Measurements from ENCODE around the gene LNP1. TPM values are rescaled to one million over a fixed set of nuclear protein-coding genes. Genes with fewer than 3 reads are reported as not detected.

Gene LNP1
- total RNA-seq, 6 donors from 2014 or later: 1.4 to 5.2 (median 2.1) TPM

- TF ChIP-seq CTCF (IDR thresholded peaks at IDR 0.05) (no peak), EP300 (IDR thresholded peaks at IDR 0.05) (no peak), POLR2AphosphoS5 (IDR thresholded peaks at IDR 0.05) (no peak), POLR2A (IDR thresholded peaks at IDR 0.05) (no peak)
- no peaks in the 10 kb centered on the region for H3K27me3 ChIP-seq
- no peaks in the 10 kb centered on the region for H3K4me1 ChIP-seq
- no peak overlapping the region for H3K27ac ChIP-seq
- H3K36me3 ChIP-seq: no peaks in the 10 kb centered on the region
- H3K9me3 ChIP-seq: no peaks in the 10 kb centered on the region
- WGBS, 2 donors: 86 to 92% methylated on average over 2 of the region's 2 CpGs
- DNase-seq: no peak
- H3K4me3 ChIP-seq: no peak overlapping the region
- ATAC-seq (ENCODE audit: low FRiP score in 2 of 2): no peak
Observed at GRCh38 chr3:100424261-100424660, 22.9 kb downstream of the LNP1 start.

- Histone ChIP-seq H3K9me3 (no peaks in the 10 kb centered on the region), H3K36me3 (no peaks in the 10 kb centered on the region), H3K27me3 (no peaks in the 10 kb centered on the region), H3K4me3 (no peak overlapping the region), H3K4me1 (no peaks in the 10 kb centered on the region), H3K27ac (no peak overlapping the region)
- DNase-seq (no peak), ATAC-seq (ENCODE audit: low FRiP score in 2 of 2) (no peak)
- TF ChIP-seq EP300 (IDR thresholded peaks at IDR 0.05): no peak
- 62 to 65% methylated on average over 1 of the region's 1 CpG for WGBS, 2 donors
Observed at GRCh38 chr3:100425316-100425715, 24.0 kb downstream of the LNP1 start.

GRCh38 chr3:100426067-100426682 is 24.8 kb downstream of the LNP1 start:
- H3K27me3 ChIP-seq: no peaks in the 10 kb centered on the region
- H3K36me3 ChIP-seq: no peaks in the 10 kb centered on the region
- no peak overlapping the region for H3K27ac ChIP-seq
- no peak for ATAC-seq (ENCODE audit: low FRiP score in 2 of 2)
- DNase-seq: no peak
- no peak overlapping the region for H3K4me3 ChIP-seq
- H3K4me1 ChIP-seq: no peaks in the 10 kb centered on the region
- WGBS, 2 donors: 69 to 73% methylated on average over 8 of the region's 8 CpGs
- TF ChIP-seq EP300 (IDR thresholded peaks at IDR 0.05) (no peak), POLR2A (IDR thresholded peaks at IDR 0.05) (no peak)
- H3K9me3 ChIP-seq: no peaks in the 10 kb centered on the region

- H3K36me3 ChIP-seq: no peaks in the 10 kb centered on the region
- DNase-seq: no peak
- H3K9me3 ChIP-seq: no peaks in the 10 kb centered on the region
- no peak overlapping the region for H3K27ac ChIP-seq
- TF ChIP-seq POLR2AphosphoS5 (IDR thresholded peaks at IDR 0.05) (no peak), CTCF (IDR thresholded peaks at IDR 0.05) (no peak), POLR2A (IDR thresholded peaks at IDR 0.05) (no peak), EP300 (IDR thresholded peaks at IDR 0.05) (no peak)
- no peaks in the 10 kb centered on the region for H3K4me1 ChIP-seq
- WGBS, 2 donors: 38% methylated on average over 2 of the region's 2 CpGs
- no peak overlapping the region for H3K4me3 ChIP-seq
- H3K27me3 ChIP-seq: no peaks in the 10 kb centered on the region
- no peak for ATAC-seq (ENCODE audit: low FRiP score in 2 of 2)
Observed at GRCh38 chr3:100427699-100428098, 26.4 kb downstream of the LNP1 start.

GRCh38 chr3:100429187-100429716 is 27.9 kb downstream of the LNP1 start:
- Histone ChIP-seq H3K27me3 (no peaks in the 10 kb centered on the region), H3K27ac (no peak overlapping the region), H3K9me3 (no peaks in the 10 kb centered on the region), H3K4me3 (peak overlapping the region in 3 of 4 donors; percentile 1 to 17 (median 14)), H3K36me3 (no peaks in the 10 kb centered on the region), H3K4me1 (no peaks in the 10 kb centered on the region)
- 86 to 89% methylated on average over 2 of the region's 2 CpGs for WGBS, 2 donors
- ATAC-seq (ENCODE audit: low FRiP score in 2 of 2): no peak
- TF ChIP-seq POLR2AphosphoS5 (IDR thresholded peaks at IDR 0.05) (no peak), EP300 (IDR thresholded peaks at IDR 0.05) (no peak), CTCF (IDR thresholded peaks at IDR 0.05) (no peak), POLR2A (IDR thresholded peaks at IDR 0.05) (no peak)
- DNase-seq: no peak

DNA sequence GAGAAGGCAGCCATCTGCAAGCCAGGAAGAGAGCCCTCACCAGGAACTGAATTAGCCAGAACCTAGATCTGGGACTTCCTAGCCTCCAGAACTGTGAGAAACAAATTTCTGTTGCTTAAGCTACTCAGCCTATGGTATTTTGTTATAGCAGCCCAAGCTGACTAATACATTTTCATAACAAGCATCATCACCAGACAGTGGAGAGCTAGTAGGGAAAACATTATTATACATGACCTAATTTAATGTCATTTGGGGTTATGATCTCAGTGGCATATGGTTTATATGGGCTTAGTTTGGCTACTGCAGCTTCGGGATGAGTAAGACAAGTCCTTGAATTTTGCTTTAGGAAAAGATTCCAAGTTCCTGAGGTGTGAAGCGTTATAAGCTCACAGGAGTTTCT is 35.6 kb downstream of the LNP1 start:
- Histone ChIP-seq H3K27ac (no peak overlapping the region), H3K27me3 (no peaks in the 10 kb centered on the region), H3K9me3 (no peaks in the 10 kb centered on the region), H3K36me3 (no peaks in the 10 kb centered on the region), H3K4me3 (no peak overlapping the region), H3K4me1 (no peaks in the 10 kb centered on the region)
- WGBS, 2 donors: 93 to 94% methylated on average over 2 of the region's 2 CpGs
- no peak for DNase-seq
- TF ChIP-seq POLR2A (IDR thresholded peaks at IDR 0.05) (no peak), POLR2AphosphoS5 (IDR thresholded peaks at IDR 0.05) (no peak), EP300 (IDR thresholded peaks at IDR 0.05) (no peak), CTCF (IDR thresholded peaks at IDR 0.05) (no peak)
- no peak for ATAC-seq (ENCODE audit: low FRiP score in 2 of 2)
